HCT116 (cell line): ENCODE measurements around the gene GRIA1.

ENCODE experiments used
- EZH2phosphoT487 ChIP-seq: fragments of 200-600 bp; IDR thresholded peaks from 2 replicates; pipeline ENCODE4 v1.6.1; 2018; ENCODE audit warnings: antibody characterized with exemption, borderline replicate concordance
- POLR2A ChIP-seq: IDR thresholded peaks from 2 replicates; pipeline ENCODE4 v1.7.0; 2011; ENCODE audit warnings: borderline replicate concordance; ENCODE audit not compliant: insufficient read depth, insufficient read length; ENCODE audit errors: extremely low read depth
- POLR2AphosphoS5 ChIP-seq: IDR thresholded peaks from 2 replicates; pipeline ENCODE4 v1.6.1; 2011; ENCODE audit warnings: mild to moderate bottlenecking, low read depth, low read length, moderate library complexity
- YY1 ChIP-seq: IDR thresholded peaks from 2 replicates; pipeline ENCODE4 v1.6.1; 2011; ENCODE audit warnings: low read length, low read depth, moderate library complexity, mild to moderate bottlenecking; ENCODE audit not compliant: insufficient replicate concordance; ENCODE audit errors: extremely low read depth
- TF ChIP-seq, protein P1 (sequence below), 3 experiments: fragments of 200-600 bp in 1 of 3; sonication (generic) in 1 of 3; IDR thresholded peaks in 2 of 3; conservative IDR thresholded peaks in 1 of 3; 2 replicates each; pipeline ENCODE4 v1.5.1; 2012 to 2017; ENCODE audit warnings: low read depth in 2 of 3, low read length in 2 of 3, antibody characterized with exemption in 1 of 3, borderline replicate concordance in 1 of 3, control low read depth in 1 of 3, mild to moderate bottlenecking in 1 of 3, mixed read lengths in 1 of 3, mixed run types in 1 of 3, moderate library complexity in 1 of 3; ENCODE audit not compliant: insufficient read depth in 1 of 3
- TF ChIP-seq, protein P2 (sequence below): IDR thresholded peaks from 2 replicates; pipeline ENCODE4 v1.6.1; 2012; ENCODE audit warnings: low read depth

DNA sequence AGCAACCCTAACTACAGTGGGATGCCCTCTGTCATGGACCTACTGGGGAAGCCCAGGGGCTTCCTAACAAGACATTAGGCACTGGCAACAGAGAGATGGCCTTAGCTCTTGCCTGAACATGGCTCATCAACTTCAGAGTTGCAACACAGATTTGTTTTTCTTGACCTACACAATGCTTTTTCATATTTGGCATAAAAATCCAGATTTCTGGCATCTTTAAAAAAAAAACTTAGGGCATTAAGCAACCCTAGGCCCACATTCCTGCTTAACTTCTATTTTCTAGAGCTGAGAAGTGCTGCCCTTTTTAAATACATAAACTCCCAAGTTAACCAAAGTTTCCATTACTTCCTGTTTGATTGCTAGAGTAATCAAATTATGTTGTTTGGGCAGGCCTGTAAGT, 8.0 kb downstream of the GRIA1 start:
- TF ChIP-seq, protein P1, sequence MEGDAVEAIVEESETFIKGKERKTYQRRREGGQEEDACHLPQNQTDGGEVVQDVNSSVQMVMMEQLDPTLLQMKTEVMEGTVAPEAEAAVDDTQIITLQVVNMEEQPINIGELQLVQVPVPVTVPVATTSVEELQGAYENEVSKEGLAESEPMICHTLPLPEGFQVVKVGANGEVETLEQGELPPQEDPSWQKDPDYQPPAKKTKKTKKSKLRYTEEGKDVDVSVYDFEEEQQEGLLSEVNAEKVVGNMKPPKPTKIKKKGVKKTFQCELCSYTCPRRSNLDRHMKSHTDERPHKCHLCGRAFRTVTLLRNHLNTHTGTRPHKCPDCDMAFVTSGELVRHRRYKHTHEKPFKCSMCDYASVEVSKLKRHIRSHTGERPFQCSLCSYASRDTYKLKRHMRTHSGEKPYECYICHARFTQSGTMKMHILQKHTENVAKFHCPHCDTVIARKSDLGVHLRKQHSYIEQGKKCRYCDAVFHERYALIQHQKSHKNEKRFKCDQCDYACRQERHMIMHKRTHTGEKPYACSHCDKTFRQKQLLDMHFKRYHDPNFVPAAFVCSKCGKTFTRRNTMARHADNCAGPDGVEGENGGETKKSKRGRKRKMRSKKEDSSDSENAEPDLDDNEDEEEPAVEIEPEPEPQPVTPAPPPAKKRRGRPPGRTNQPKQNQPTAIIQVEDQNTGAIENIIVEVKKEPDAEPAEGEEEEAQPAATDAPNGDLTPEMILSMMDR (IDR thresholded peaks at IDR 0.05 in 2 of 3, conservative IDR thresholded peaks at IDR 0.05 in 1 of 3; ENCODE audit: borderline replicate concordance in 1 of 3, insufficient read depth in 1 of 3, low read depth in 2 of 3, low read length in 2 of 3), result no peak
- TF ChIP-seq YY1, result no peak
- no peak for TF ChIP-seq POLR2A
- no peak for TF ChIP-seq POLR2AphosphoS5
- TF ChIP-seq, protein P2, sequence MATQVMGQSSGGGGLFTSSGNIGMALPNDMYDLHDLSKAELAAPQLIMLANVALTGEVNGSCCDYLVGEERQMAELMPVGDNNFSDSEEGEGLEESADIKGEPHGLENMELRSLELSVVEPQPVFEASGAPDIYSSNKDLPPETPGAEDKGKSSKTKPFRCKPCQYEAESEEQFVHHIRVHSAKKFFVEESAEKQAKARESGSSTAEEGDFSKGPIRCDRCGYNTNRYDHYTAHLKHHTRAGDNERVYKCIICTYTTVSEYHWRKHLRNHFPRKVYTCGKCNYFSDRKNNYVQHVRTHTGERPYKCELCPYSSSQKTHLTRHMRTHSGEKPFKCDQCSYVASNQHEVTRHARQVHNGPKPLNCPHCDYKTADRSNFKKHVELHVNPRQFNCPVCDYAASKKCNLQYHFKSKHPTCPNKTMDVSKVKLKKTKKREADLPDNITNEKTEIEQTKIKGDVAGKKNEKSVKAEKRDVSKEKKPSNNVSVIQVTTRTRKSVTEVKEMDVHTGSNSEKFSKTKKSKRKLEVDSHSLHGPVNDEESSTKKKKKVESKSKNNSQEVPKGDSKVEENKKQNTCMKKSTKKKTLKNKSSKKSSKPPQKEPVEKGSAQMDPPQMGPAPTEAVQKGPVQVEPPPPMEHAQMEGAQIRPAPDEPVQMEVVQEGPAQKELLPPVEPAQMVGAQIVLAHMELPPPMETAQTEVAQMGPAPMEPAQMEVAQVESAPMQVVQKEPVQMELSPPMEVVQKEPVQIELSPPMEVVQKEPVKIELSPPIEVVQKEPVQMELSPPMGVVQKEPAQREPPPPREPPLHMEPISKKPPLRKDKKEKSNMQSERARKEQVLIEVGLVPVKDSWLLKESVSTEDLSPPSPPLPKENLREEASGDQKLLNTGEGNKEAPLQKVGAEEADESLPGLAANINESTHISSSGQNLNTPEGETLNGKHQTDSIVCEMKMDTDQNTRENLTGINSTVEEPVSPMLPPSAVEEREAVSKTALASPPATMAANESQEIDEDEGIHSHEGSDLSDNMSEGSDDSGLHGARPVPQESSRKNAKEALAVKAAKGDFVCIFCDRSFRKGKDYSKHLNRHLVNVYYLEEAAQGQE, result no peak
- no peak for TF ChIP-seq EZH2phosphoT487
